Hematopoietic multipotent progenitor cell treated with erythropoietin and hydrocortisone succinate and interleukin-3 and kit ligand, for 4 days (in vitro differentiated cells): ENCODE results near the gene CNTN5.
"Not testable (repeated sequence)": the region's sequence is repeated elsewhere in the genome, so short reads cannot be mapped to it uniquely, and the experiment has no call there.

Source experiments
- DNase-seq: peaks from one replicate; pipeline ENCODE4 v3.0.0-alpha.2; 2015

CNTN5 gene

GRCh38 chr11:99279266-99279665, 258.5 kb downstream of the CNTN5 start:
- no peak for DNase-seq

DNA sequence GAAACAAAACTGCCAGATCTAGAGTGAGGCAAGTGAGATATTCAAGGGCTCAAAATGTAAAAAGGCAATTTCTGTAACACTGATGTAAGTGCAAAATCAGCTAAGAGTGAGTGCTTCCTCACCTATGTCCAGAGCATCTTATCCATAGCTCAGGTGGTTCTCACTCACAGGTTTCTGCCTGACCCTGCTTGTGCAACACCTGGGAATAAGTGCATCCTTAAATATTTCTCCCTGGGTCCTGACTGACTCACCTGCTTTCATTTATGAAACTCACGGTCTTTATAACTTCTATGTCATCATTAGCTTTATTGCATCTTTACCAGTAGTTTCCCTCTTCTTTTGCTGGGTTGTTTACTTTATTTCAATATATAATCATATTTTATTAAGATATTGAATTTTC, 260.6 kb downstream of the CNTN5 start:
- DNase-seq: no peak

- not testable (repeated sequence) for DNase-seq
Measured at GRCh38 chr11:99297925-99298324, 277.2 kb downstream of the CNTN5 start.

- no peak for DNase-seq
Measured at GRCh38 chr11:99307510-99308088, 286.9 kb downstream of the CNTN5 start.

- no peak for DNase-seq
Measured at GRCh38 chr11:99311870-99312269, 291.1 kb downstream of the CNTN5 start.

DNA sequence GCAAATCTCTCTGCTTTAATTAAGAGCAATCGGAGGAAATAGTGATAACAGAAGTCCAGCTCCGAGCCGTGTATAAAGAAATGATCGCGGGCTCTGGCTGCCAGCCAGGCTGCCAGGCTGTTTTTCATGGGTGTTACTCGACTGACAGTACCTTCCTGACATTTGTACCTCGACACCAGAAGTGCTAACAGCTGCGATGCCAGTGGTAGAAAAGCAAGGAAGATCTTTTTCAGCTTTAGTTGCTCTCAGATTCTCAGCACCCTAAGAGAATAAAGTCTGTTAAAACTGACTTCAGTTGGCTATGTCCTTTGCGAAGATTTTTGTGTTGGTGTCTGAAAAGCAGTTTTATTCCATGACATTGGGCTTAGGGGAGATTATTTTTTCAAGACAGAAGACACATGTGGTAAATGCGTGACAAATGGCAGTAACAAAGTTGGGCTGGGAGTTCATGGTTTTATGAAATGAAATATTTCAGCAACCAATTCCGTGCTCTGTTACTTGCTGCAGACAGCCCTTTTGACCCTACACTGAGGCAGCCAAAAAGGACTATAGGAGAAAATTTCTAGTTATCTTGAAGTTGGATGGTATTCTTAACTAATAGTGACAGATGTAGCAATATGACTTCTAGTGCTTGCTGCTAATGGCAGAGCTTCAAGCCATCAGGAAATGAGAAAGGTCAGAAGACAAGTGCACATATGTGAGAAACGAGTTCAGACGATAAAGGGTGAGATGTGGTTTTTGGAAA, 296.2 kb downstream of the CNTN5 start:
- DNase-seq: no peak

GRCh38 chr11:99320769-99321290, 300.1 kb downstream of the CNTN5 start:
- no peak for DNase-seq

DNA sequence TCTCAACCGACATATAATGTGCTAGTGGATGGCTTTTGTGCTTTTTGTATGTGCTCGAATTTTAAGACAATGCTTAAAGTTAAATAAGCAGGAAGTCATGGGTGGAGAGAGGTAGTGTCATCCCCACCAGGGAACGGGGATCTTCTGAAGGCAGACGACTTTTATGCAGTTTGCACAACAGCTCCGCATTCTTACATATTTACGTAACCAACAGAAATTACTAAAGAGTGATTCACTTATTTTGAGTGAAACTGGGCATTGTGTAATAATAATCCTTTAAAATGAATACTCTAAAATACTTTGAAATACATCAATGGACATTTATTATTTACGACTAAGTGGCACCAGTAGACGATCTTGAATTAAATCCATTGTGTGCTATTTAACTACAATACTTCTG, 305.1 kb downstream of the CNTN5 start:
- no peak for DNase-seq

DNA sequence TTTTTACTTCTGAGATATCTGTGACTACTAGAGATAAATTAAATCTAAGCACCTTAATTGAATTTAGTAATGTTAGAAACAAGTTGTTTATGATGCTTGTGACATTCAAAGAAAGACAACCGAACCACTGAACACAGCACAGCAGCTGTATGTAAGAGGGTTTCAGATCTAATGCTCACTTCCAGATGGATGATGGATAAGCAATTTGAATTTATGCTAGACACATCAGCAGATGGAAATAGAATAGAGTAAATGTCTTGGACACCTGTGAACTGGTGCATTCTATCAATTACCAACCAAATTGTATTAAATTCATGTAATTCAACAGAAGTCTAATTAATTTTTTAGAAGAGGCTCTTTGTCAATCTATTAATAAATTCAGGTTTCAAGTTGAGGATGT, 306.3 kb downstream of the CNTN5 start:
- no peak for DNase-seq

GRCh38 chr11:99327527-99327926, 306.8 kb downstream of the CNTN5 start:
- DNase-seq: no peak

DNA sequence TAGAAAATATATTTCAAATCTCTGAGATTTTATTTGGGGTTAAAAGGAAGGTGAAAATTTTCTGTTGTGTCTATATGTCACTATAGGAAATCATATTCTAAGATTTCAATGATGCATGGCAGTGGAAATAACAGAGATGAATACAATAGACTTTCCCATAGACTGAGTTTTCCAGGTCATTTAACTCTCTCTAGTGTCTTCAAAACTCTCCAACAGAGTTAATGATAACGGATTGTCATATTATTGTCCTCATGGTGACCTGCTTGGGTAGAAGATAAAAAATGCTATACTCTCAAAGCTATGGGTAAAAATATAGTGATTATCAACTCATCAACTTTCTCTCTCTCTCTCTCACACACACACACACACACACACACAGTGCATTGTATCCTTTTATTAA, 312.9 kb downstream of the CNTN5 start:
- no peak for DNase-seq

DNA sequence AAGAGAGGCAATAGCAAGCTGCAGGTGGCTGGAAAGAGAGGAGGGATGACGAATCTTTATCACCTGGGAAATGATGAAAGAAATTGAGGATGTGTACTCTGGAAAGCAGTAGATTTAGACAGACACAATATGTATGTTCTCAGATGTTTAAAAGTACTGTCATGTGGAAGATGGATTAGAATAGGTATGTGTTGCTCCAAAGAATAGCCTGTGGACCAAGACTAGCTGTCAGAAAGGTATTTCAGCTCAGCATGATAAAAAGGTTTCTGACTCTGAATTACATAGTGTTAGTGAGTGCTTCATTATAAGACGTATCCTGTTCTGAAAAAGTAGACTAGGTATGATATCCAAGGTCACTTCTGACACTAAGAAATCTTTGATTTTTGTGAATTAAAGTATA, 322.4 kb downstream of the CNTN5 start:
- no peak for DNase-seq

DNA sequence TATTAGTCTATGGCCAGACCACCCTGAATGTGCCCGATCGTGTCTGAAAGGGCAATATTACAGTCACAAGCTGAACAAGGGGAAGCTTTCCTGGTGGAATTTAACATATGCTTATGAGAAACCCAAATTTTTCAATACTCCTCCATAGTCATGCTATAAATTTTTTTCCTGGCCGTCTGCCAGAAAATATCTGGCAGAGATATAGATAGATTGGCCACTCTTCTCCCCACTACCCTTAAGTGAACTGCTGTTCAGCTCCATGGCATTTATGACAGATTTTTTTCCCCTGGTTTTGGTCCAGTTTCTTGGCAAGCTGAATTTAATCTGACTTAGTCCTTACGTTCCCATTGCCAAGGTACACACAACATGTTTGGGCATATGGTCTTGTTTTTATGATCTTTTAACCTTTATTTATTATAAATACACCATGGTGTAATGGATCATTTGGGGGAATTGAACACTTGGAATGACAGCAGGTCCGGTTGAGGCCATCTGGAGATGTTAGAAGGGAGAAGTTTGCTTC, 328.5 kb downstream of the CNTN5 start:
- DNase-seq: no peak

DNA sequence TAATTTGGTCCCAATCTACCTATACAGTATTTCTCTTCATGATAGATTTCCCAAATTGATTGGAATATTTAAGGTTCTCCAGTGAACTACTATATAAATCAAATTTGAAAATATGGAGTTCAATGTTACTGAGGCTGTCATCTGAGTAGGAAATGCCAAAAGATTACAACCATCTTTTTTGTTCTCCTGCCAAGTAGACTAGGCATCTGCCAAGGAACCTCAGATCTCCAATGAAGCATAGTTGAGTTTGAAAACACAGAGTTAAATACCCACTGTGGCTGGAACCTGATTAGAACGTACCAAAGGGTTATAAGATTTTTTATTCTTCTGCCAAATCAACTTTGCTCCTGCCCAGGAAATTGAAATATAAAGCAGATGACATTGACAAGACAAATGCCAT, 330.9 kb downstream of the CNTN5 start:
- no peak for DNase-seq

DNA sequence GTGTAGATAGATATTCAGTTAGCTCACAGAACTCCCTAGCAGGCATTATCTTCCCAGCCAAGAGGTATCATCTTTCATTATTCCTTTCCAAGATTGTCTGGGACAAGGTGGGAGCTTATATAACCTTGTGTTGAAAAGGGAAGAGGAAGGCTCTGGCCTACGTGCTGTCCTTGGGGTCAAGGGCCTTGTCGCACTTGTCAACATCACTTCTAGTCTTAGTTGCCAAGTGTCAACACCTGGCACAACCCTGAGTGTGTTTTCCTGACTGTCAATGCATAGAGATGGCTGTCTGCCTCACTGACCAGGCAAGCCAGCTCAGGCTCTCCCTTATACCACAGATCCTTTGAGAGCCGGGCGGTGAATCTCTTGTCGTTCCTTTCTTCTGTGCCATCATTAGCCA, 331.9 kb downstream of the CNTN5 start:
- no peak for DNase-seq

DNA sequence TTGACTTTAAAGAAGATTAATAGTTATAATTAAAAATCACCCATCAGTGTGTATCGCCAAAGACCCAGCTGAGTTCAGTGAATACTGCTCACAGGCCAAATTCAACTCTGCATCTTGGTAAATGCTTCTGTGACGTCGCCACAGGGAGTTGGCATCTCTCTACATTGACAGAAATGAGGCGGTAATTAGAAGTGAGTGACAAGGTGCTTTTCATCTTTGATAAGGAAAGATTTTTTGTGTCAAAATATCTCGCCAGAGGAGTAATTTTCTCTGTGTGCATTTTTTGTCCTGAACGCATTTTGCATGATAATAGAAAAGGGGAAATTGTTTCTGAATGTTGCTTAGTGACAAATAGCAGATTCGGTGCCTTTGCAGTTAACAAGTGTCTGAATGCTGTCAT, 345.8 kb downstream of the CNTN5 start:
- no peak for DNase-seq

- DNase-seq: no peak
Measured at GRCh38 chr11:99368583-99368982, 347.8 kb downstream of the CNTN5 start.

DNA sequence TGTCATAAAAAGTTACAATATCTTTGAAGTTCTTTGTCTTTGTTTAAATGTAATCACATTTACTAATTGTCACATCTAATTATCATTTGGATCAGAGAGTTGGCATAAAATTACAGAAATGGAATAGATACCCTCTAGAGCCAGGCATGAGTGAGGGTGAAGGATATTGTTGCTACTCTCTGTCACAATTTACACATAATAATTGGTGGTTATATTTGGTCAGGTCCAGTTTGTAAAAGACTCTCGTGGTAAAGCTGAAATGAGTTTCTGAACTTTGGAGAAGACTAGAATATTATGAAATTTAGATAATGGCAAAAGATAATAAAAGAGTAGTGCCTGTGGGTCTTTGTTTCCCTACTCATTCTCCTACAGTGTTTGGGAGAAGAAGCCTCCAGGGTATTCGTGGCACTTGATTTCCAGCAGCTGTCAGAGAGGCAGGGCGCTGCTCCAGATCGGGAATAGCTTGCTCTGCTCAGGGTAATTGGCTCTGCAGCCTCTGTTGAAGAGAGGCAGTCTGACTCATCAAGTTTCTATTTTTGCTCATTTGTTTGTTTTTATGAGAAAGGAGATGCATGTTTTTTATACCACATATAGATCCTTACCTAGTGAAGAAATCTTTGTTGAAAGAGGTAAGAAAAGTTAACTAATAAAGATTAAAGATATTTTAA, 349.9 kb downstream of the CNTN5 start:
- no peak for DNase-seq

GRCh38 chr11:99371257-99371656, 350.5 kb downstream of the CNTN5 start:
- DNase-seq: no peak

DNA sequence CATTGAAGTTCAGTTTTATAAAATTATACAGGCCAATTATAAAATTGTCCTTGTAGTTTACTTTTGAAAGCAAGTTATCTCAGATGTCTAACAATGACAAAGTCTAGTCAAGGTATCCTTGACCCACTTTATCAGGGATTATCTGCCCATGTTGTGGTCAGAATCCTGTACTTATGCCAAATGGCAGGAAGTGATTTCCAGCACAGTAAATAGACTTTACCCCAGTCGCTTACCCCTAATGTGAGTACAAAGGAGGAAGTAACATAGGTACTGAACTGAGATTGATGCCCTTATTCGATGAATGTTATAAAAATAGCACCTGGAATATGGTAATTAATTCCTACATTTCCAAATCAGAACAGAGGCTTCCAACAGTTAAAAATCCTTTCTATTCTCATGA, 355.7 kb downstream of the CNTN5 start:
- DNase-seq: no peak

DNA sequence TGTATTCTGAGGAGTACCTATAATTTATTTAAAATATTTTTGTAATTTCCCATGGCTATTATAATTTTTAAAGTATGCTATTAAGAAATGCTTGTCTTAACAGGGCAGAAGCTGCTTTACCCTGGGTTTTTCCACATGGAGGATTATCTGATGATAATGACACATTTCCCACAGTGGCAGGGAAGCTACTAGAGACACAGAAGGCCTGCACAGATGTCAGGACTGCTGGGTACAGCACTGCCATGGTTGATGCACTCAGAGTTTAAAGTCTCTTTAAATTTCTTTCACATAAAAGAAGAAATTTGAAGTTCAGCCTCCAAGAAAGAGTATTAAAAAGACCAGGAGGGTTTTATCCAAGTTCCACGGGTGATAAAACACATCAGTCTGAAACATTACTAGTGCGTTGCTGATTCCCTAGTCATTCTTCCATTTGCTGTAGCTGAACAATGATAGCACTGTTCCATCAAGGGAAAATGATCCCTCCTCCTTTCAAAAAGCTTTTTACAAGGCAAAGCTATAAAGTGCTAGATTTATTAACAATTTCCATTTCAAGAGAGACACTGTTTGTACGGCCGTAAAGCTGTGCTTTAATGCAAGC, 363.0 kb downstream of the CNTN5 start:
- DNase-seq: no peak

GRCh38 chr11:99391245-99391644, 370.5 kb downstream of the CNTN5 start:
- DNase-seq: no peak

GRCh38 chr11:99406345-99406744, 385.6 kb downstream of the CNTN5 start:
- DNase-seq: no peak

GRCh38 chr11:99410636-99411035, 389.9 kb downstream of the CNTN5 start:
- DNase-seq: no peak
